Measurements from ENCODE around the gene NUCKS1.

NUCKS1 gene

GRCh38 chr1:205777994-205778393 is 28.0 kb upstream of the NUCKS1 start:
- Mint-ChIP-seq H3K27ac (no peak overlapping the region), H3K36me3 (peaks cover 19% of the 10 kb centered on the region), H3K4me3 (no peak overlapping the region), H3K4me1 (peaks cover 43% of the 10 kb centered on the region), H3K9me3 (no peaks in the 10 kb centered on the region)
- ATAC-seq (no peak), DNase-seq (ENCODE audit: low spot score in 2 of 2) (no peak)

- DNase-seq (ENCODE audit: low spot score in 2 of 2) (no peak), ATAC-seq (no peak)
- Mint-ChIP-seq H3K4me3 (peak overlapping the region; percentile 98), H3K36me3 (peaks cover 40% of the 10 kb centered on the region), H3K9me3 (no peaks in the 10 kb centered on the region), H3K4me1 (peaks cover 57% of the 10 kb centered on the region), H3K27ac (peak overlapping the region; percentile 99)
Measured at GRCh38 chr1:205775717-205776056, 25.7 kb upstream of the NUCKS1 start.

GRCh38 chr1:205775015-205775716 is 25.2 kb upstream of the NUCKS1 start, which contains the start of gene RAB29:
RAB29 (minus strand) TSS chr1:205775482; CDS start chr1:205774956, 526 bp downstream.
- ATAC-seq (peak; percentile 89), DNase-seq (ENCODE audit: low spot score in 2 of 2) (peak; percentile 69 to 93)
- Mint-ChIP-seq H3K27ac (peak within 1 kb of the TSS; percentile 99), H3K4me1 (peaks cover 53% of the 10 kb centered on the region), H3K36me3 (peaks cover 45% of the 10 kb centered on the region), H3K9me3 (no peaks in the 10 kb centered on the region), H3K4me3 (peak within 1 kb of the TSS; percentile 98)

GRCh38 chr1:205774198-205775014 is 24.4 kb upstream of the NUCKS1 start:
- peak; percentile 33 for ATAC-seq
- peaks cover 53% of the 10 kb centered on the region for H3K4me1 Mint-ChIP-seq
- DNase-seq (ENCODE audit: low spot score in 2 of 2): peak; percentile 9 to 75
- H3K9me3 Mint-ChIP-seq: no peaks in the 10 kb centered on the region
- H3K4me3 Mint-ChIP-seq: peak overlapping the region; percentile 98
- peak overlapping the region; percentile 99 for H3K27ac Mint-ChIP-seq
- peaks cover 53% of the 10 kb centered on the region for H3K36me3 Mint-ChIP-seq

GRCh38 chr1:205772607-205773032 is 22.6 kb upstream of the NUCKS1 start:
- H3K4me3 Mint-ChIP-seq: peak overlapping the region; percentile 98
- peaks cover 71% of the 10 kb centered on the region for H3K36me3 Mint-ChIP-seq
- no peak for DNase-seq (ENCODE audit: low spot score in 2 of 2)
- H3K4me1 Mint-ChIP-seq: peaks cover 53% of the 10 kb centered on the region
- no peaks in the 10 kb centered on the region for H3K9me3 Mint-ChIP-seq
- H3K27ac Mint-ChIP-seq: peak overlapping the region; percentile 43
- ATAC-seq: peak; percentile 74

- no peak overlapping the region for H3K4me3 Mint-ChIP-seq
- DNase-seq (ENCODE audit: low spot score in 2 of 2): no peak
- H3K27ac Mint-ChIP-seq: peak overlapping the region; percentile 74
Measured at GRCh38 chr1:205770618-205771017, 20.6 kb upstream of the NUCKS1 start.

GRCh38 chr1:205769641-205770365 is 19.8 kb upstream of the NUCKS1 start:
- no peak for ATAC-seq

More at GRCh38 chr1:205770618-205771017, 20.6 kb upstream of the NUCKS1 start:
- no peaks in the 10 kb centered on the region for H3K9me3 Mint-ChIP-seq
- ATAC-seq: no peak
- peaks cover 49% of the 10 kb centered on the region for H3K4me1 Mint-ChIP-seq
- peaks cover 82% of the 10 kb centered on the region for H3K36me3 Mint-ChIP-seq

GRCh38 chr1:205767248-205767647 is 17.3 kb upstream of the NUCKS1 start:
- H3K36me3 Mint-ChIP-seq: peaks cover 60% of the 10 kb centered on the region
- H3K27ac Mint-ChIP-seq: no peak overlapping the region
- DNase-seq (ENCODE audit: low spot score in 2 of 2) (no peak), ATAC-seq (no peak)
- H3K4me3 Mint-ChIP-seq: no peak overlapping the region
- H3K9me3 Mint-ChIP-seq: no peaks in the 10 kb centered on the region
- H3K4me1 Mint-ChIP-seq: peaks cover 19% of the 10 kb centered on the region

More at GRCh38 chr1:205769641-205770365, 19.8 kb upstream of the NUCKS1 start:
- no peak for DNase-seq (ENCODE audit: low spot score in 2 of 2)
- H3K4me1 Mint-ChIP-seq: peaks cover 42% of the 10 kb centered on the region
- H3K9me3 Mint-ChIP-seq: no peaks in the 10 kb centered on the region
- H3K36me3 Mint-ChIP-seq: peaks cover 78% of the 10 kb centered on the region
- peak overlapping the region; percentile 74 for H3K27ac Mint-ChIP-seq
- H3K4me3 Mint-ChIP-seq: no peak overlapping the region

- peaks cover 55% of the 10 kb centered on the region for H3K36me3 Mint-ChIP-seq
- no peak for DNase-seq (ENCODE audit: low spot score in 2 of 2)
- H3K27ac Mint-ChIP-seq: peak overlapping the region; percentile 91
- ATAC-seq: no peak
- no peaks in the 10 kb centered on the region for H3K9me3 Mint-ChIP-seq
- H3K4me3 Mint-ChIP-seq: no peak overlapping the region
- peaks cover 12% of the 10 kb centered on the region for H3K4me1 Mint-ChIP-seq
Measured at GRCh38 chr1:205766570-205766969, 16.6 kb upstream of the NUCKS1 start.

GRCh38 chr1:205766038-205766437 is 16.1 kb upstream of the NUCKS1 start:
- no peak for DNase-seq (ENCODE audit: low spot score in 2 of 2)
- Mint-ChIP-seq H3K27ac (peak overlapping the region; percentile 91), H3K4me3 (no peak overlapping the region), H3K9me3 (no peaks in the 10 kb centered on the region), H3K4me1 (peaks cover 7% of the 10 kb centered on the region), H3K36me3 (peaks cover 54% of the 10 kb centered on the region)
- peak; percentile 51 for ATAC-seq

GRCh38 chr1:205764578-205764977 is 14.6 kb upstream of the NUCKS1 start:
- H3K9me3 Mint-ChIP-seq: no peaks in the 10 kb centered on the region

GRCh38 chr1:205763980-205764379 is 14.0 kb upstream of the NUCKS1 start:
- Mint-ChIP-seq H3K9me3 (no peaks in the 10 kb centered on the region), H3K4me1 (peaks cover 7% of the 10 kb centered on the region), H3K4me3 (no peak overlapping the region), H3K36me3 (peaks cover 34% of the 10 kb centered on the region), H3K27ac (peak overlapping the region; percentile 29)
- ATAC-seq (peak; percentile 64), DNase-seq (ENCODE audit: low spot score in 2 of 2) (no peak)

More at GRCh38 chr1:205764578-205764977, 14.6 kb upstream of the NUCKS1 start:
- no peak for DNase-seq (ENCODE audit: low spot score in 2 of 2)
- peaks cover 40% of the 10 kb centered on the region for H3K36me3 Mint-ChIP-seq
- H3K4me3 Mint-ChIP-seq: no peak overlapping the region
- peaks cover 7% of the 10 kb centered on the region for H3K4me1 Mint-ChIP-seq
- ATAC-seq: no peak
- peak overlapping the region; percentile 29 for H3K27ac Mint-ChIP-seq

- H3K4me3 Mint-ChIP-seq: no peak overlapping the region
- DNase-seq (ENCODE audit: low spot score in 2 of 2): no peak
- peak overlapping the region; percentile 84 for H3K27ac Mint-ChIP-seq
- H3K4me1 Mint-ChIP-seq: no peaks in the 10 kb centered on the region
- H3K9me3 Mint-ChIP-seq: no peaks in the 10 kb centered on the region
- ATAC-seq: no peak
- peaks cover 9% of the 10 kb centered on the region for H3K36me3 Mint-ChIP-seq
Measured at GRCh38 chr1:205760606-205761005, 10.6 kb upstream of the NUCKS1 start.

GRCh38 chr1:205756552-205756951 is 6.6 kb upstream of the NUCKS1 start:
- H3K4me1 Mint-ChIP-seq: no peaks in the 10 kb centered on the region
- no peak for ATAC-seq
- no peak overlapping the region for H3K27ac Mint-ChIP-seq
- H3K4me3 Mint-ChIP-seq: no peak overlapping the region
- no peak for DNase-seq (ENCODE audit: low spot score in 2 of 2)
- H3K36me3 Mint-ChIP-seq: peaks cover 5% of the 10 kb centered on the region
- H3K9me3 Mint-ChIP-seq: no peaks in the 10 kb centered on the region

GRCh38 chr1:205754857-205755256 is 4.9 kb upstream of the NUCKS1 start:
- H3K4me1 Mint-ChIP-seq: peaks cover 14% of the 10 kb centered on the region
- peaks cover 6% of the 10 kb centered on the region for H3K36me3 Mint-ChIP-seq
- no peak overlapping the region for H3K4me3 Mint-ChIP-seq
- H3K27ac Mint-ChIP-seq: no peak overlapping the region
- DNase-seq (ENCODE audit: low spot score in 2 of 2): no peak
- H3K9me3 Mint-ChIP-seq: no peaks in the 10 kb centered on the region
- ATAC-seq: no peak

All from stimulated activated effector memory CD8-positive, alpha-beta T cell treated with anti-CD3 and anti-CD28 coated beads, Interleukin-12 subunit alpha, Interleukin-12 subunit beta, amount 100 ng/mL, for 72 hours (primary cell).